NCI-H69 (cell line): ENCODE results near the gene ERG.

ENCODE experiments used
- DNase-seq: peaks from one replicate; lab custom pipeline; 2025; lab: John Stamatoyannopoulos, UW

Gene ERG

DNA sequence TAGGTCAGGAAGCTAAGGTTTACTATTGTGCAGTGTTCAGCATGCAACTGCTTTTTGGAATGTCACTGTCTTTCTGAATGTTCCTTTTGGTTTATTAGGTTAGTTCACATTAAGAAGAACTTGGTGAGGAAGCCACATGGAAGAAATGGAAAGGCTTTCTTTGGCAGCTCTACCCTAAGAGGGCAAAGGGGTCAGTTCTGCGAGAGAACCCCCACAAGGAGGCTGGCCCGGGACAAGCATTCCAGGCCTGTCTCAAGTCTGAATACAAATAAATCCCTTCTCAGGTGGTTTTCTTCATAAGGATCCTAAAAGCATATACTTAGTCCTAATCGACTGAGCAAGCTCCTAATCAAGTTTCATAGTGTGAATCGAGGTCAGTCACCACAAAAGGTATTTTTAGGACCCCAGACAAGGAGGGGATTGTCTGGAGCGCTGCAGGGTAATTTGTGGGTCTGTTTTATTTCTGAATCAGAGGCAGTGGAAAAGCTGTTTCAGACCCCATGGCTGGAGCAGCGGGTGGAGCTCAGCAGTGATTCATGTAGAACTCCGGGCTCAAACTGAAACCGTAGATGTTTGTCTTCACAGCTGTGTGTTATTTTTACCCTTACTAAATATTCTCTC lies 63.3 kb downstream of the ERG start:
- no peak for DNase-seq

DNA sequence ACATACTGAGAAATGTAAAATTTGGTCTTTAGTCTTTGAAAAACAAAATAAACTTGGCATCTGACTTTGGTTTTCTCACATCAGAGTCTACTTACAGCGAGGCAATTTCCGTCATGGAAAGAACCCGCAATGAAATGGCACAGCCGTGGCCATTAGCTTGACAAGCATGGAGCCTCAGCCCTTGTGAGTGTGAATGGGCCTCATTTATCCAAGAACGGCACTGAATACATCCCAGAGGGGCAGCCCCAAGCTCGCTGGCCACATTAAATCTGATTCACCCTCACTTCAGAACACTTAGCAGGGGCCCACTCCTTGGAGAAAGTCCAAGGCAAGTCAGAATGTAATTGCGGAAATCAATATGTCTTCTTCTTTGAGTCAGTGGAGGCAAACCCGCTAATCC lies 64.8 kb downstream of the ERG start:
- DNase-seq, result no peak

DNA sequence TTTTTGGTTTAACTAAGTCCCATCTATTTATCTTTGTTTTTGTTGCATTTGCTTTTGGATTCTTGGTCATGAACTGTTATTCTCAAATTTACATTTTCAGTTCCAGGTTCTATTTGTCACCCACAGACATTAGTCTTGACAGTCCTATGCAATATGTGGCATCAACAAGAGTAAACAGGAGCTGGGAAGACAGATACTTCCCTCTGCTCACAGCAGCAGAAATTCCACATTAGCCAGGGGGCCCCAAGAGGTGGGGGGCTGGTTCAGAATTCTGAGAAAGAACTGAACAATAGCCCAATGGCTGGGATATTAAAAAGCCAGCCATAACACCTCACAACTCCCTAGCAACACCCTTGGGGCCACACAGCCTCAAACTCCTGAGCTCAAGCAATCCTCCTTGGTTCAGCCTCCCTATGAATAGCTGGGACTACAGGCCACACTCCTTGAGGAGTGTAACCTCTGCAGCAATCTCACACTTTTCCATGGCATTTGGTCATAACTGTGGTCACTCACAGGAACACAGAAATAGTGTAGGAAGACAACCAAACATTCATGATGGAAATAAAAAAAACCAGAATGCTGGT lies 67.8 kb downstream of the ERG start:
- no peak for DNase-seq

DNA sequence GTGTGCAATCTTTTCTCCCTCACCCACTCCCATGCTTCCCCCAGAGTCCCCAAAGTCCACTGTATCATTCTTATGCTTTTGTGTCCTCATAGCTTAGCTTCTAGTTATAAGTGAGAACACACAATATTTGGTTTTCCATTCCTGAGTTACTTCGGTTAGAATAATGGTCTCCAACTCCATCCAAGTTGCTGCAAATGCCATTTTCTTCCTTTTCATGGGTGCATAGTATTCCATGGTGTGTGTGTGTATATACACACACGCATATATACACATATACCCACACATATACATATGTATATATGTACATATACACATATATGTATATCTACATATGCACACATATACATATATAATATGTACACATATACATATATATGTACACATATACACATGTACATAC lies 69.3 kb downstream of the ERG start:
- no peak for DNase-seq

DNA sequence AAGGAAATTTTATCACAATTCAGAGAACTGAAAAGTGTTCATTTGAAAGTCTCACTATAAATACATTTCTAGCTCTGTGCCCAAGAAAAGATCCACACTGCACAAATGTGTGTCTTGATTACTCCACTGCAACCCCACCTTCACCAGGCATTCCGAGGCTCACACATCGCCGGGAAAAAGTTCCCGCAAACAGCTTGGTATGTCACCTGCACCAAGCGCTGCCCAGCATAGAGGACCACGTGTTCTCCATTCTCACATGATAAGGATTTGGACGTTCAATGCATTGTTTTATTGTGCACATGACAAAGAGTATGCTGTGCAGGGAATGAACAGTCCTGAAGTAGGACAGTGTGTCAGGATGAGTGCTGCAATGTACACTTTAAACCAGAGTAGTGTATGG lies 70.1 kb downstream of the ERG start:
- DNase-seq, result no peak

DNA sequence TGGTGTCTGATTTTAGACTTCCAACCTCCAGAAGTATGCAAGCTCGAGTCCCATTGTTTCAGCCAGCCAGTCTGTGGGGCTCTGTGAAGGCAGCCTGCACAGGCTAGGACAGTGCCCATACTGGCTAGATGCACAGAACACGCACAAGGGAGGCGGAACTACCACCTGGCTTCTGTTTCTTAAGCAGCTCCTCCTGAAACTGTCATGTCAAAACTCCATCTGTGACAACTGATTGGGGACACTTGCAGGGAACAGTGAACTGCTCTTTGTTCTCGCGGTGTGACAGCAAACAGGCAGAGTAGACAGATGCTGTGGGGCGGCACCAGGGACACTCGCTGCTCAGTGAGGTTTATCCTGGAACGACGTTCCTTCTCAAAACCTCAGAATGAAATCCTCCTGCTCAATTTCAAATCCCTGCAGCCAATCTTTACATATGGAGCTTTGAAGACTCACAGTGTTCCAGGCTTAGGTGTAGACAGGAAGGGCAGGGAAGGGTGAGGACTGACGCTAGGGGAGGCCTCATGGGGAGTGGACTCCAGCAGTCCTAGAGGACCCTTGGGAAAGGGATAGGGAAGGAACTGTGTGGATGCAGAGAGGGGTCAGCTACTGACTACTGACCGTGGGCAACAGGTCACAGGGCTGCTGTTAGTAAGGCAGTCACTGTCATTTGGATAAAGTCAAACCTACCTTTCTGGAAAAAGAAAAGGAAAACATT lies 73.8 kb downstream of the ERG start:
- DNase-seq, result no peak

DNA sequence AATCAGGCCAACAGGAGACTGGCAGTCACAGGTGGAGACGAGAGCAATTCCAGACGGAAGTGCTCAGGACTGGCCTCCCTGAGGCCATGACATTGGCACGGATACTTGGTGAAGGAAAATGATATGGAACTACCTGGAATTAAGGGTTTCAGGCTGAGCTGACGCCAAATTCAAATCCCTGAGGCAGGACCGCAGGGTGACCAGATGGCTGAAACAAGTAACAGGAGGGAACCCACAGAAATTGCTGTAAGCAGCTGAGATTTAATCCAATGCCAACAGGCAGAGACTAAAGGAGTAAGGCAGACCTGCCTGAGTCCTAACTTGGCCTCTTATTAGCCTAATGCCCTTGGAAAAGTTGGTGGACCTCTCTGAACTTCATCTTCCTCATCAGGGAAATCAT lies 76.2 kb downstream of the ERG start:
- no peak for DNase-seq

DNA sequence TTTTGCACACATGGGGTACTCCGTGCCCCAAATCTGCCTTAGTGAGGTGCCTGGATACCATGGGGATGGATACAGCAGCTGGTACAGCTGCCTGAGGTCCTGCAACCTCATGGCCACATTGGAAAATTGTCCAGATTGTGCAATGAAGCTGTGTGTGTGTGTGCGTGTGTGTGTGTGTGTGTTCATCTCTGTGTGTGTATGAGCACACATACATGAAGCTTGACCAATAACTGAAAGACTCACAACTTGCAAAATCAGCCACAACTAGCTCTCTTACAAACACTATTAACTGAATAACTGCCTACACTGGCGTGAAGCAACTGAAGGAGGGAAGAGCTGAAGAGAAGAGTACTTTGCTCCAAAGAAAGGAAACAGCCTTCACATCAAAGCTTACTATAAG lies 78.1 kb downstream of the ERG start:
- DNase-seq, result no peak

DNA sequence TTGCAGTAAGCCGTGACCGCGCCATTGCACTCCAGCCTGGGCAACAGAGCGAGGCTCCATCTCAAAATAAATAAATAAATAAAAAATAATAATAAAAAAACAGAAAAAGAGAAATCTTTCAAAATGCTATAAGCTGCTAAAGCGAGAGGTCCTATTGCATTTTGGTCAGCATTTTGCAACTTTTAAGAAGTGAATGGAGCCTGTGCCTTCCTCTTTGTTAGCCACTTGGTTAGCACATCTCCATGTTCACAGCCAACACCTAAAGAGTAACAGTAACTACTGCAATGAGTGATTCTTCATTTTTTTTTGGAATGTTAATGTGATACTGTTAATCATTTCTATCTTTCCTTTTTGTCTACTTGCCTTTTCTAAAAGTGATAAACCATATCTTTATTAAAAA lies 80.6 kb downstream of the ERG start:
- no peak for DNase-seq

DNA sequence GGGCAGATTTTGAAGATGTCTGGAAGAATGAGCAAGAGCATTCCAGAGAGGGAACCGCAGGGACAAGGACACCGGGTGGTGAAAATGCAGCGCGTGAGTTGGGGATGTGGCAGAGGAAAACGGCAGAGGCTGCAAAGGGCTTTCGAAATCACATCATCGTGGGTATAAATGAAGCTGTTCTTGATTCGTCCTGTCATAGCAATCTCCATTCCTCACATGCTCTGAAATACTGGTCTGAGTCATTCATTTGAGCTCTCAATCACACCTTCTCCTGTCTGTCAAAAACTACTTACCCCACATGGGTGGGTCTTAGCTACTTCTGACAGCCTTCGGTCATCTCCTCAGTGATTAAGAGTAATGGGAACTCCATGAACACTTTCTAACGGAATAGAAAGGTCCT lies 81.5 kb downstream of the ERG start:
- DNase-seq, result no peak

DNA sequence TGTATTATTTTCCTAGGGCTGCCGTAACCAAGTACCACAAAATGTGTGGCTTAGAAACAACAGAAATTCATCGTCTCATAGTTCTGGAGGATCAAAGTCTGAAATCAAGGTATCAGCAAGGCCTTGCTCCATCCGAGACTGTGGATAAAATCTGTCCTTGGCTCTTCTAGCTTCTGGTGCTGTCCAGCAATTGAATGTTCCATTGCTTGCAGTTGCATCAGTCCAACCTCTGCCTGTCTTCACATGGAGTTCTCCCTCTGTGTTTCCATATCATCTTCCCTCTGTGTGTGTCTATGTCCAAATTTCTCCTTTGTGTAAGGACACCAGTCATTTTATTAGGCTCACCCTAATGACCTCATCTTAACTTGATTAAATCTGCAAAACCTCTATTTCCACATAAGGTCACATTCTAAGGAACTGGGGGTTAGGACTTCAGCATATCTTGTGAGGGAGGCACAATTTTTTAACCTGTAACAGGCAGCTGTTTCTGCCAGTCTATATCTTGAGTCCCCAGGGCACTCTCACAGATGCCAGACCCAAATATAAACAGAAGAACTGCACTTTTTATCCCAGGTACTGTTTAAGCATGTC lies 84.2 kb downstream of the ERG start:
- no peak for DNase-seq

DNA sequence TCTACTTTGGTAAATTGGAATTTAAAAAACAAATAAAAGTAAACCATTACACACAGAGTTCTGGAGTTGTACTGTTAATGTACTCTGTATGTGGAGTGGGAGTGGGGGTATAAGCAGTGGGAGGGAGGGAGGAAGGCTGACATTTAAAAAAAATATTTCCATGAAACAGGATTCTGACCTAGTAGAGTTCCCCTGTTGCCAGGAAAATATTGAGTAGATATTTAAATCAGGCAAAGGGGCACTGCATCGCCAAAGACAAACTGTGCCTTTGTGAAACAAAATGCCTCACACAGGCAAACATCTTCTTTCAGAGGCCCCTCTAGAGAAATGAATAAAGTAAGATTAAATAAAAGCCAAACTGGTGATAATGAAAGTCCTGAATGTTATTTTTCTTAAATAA lies 87.8 kb downstream of the ERG start:
- DNase-seq, result no peak

DNA sequence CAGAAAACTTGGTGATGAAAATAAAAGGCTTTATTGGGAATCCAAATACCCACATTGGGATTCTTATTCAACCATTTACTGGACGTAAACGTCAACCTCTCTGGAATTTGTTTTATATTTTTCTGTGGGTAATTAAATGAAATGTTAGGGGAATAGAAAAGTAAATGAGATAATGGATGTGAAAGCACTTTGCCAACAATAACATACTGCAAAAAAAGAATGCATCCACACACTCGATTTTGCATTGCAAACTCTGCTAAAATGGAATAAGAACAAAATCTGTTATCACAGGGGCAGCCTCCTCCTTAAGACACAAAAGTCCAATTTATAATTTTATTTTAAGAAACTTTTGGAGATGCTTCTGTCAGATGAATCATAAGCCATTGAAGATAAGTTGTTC lies 88.4 kb downstream of the ERG start:
- DNase-seq, result no peak

DNA sequence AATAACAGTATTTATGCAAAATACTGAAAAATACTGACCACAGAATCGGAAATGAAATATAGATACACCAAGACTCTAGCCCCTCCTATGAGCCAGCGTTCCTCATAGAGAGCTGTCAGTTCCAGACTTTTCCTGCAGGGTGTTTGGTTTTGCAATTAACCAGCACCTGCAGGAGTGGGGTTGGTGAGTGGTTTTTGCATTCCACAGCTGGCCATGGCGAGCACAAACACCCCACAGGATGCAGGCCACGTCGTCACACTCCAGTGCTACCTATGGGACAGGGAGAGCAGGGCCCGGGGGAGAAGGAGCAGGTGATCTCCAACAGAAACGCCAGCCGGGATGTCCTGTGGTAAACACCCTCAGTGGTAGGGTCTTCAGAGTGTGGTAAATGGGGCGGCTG lies 94.1 kb downstream of the ERG start:
- DNase-seq, result no peak

DNA sequence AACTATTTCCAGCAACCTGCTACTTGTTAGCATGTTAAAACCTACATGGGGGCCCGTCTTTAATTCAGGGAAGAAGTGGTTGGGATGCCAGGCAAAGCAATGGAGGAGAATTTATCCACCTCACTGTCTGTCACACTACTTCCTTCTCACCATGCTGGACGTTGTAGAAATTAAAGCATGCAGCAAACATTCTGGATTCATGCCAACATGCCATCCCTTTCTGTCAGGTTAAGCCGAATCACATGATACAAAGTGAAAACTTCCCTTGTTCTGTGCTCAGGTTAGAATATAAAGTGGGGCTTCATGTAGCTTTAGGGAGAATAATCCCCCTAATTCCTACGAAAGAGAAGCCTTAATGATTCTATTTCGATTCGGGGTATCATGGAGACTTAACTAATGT lies 95.5 kb downstream of the ERG start:
- DNase-seq, result no peak

DNA sequence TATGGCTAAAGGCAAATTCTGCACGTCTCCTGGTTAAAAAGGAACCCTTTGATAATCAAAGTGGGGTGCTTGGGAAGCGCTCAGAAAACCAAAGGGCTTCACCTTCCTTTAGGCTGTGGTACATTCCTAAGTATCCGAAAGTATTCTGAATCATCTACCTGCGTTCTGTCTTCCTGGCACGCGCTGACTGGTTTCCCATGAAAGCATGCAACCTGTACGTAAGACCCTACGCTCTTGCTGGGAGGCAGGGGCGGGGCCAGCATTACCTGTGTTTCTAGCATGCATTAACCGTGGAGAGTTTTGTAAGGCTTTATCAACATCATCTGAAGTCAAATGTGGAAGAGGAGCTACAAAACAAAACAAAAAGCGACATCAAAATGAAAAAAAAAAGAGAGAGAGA lies 96.0 kb downstream of the ERG start:
- no peak for DNase-seq

DNA sequence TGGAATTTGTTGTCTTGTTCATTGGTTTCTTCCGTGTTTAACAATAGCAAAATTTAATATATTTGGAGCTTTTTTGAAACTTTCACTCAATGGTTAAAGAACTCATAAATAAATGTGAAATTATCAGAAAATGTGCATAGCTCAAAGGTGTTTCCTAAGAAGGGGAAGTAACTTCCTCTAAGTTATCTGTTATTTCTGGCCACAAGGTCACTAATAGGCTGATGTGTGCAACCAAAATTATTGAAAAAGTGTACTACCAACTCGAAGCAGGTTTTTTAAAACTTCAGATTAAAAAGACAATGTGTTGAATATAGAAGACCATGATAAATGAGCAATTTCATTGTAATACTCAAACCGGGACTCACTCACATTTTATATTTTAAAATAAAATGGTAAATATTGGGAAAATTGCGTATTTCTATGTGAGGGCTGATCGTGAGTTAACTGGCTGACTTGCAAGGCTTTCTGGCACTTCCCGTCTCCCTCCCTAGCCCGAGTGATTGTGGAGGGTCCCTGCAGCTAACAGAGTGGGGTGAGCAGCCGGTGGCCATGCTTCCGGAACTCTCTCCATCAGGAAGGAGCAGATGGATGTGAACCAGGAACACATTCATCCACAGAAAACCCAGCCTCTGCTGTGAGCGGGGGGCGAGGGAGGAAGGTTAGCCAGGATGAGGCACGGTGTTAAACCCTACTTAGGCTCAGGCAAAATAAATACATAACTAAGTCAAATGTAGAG lies 96.9 kb downstream of the ERG start:
- no peak for DNase-seq

DNA sequence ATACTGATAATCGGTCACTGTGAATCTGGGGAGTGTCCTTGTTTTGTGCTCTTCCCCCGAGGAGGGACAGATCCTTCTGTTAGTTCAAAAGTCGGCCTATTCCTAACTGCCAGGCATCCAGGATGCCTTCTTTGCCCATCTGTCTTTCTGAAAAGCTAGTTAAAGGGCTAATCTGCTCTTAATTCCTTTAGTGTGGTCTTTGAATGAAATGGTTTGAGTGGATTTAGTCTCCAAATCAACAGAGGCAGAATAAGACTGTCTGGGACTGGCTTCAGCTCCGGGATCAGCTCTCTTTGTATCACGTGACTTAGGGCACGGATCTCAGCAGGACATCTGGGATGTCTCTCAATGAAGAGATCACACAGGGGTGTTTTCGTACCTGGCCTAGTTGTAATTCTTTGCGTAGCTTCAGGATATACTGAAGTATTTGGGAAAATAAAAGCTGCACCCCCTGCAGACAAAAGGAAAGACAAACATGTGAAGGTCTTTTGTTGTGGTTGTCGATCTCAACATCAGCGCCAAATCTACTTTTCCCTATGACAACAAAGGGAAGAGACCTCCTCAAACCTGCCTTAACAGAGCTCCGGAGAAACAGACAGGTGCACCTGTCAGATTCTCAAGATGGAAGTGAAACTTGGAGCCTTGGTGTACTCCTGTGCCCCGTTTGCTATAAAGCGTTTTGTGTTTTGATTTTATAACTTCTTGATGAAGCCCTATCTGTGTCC lies 97.9 kb downstream of the ERG start:
- no peak for DNase-seq

DNA sequence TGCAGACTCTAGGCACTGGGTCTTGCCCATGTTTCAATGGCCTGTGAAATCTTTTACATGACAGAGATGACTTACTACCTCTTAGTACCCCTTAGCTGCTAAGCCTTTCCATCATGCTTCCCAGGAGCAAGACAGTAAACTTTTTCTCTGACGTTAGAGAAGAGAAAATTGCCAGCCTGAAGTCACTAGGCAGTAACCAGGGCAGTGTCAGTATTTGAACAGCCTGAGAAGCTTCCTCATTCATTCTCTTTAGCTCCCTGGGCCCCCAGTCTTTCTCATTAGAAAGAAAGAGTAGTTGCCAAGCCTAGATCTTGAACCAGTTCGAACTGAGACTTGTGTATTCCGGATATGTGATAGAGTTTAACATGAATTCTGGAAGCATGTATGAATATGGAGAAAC lies 99.2 kb downstream of the ERG start:
- no peak for DNase-seq

DNA sequence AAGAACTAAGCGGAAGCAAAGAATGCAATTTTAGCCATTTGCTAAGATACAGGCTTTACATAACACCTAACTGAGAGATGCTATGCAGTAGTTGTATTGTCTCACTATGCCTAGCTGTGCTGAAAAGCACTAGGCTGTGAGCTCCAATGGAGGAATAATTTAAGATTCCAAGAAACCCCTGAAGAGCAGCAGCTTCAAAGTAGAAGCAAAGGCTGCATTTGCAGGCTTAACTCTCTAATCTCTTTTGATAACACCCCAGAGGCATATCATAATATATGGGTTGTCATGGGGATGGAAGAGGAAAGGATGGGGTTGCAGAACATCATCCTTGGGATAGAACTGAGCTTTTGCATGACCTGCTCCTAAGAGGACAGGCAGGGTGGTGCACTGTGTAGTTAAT lies 102.0 kb downstream of the ERG start:
- no peak for DNase-seq

DNA sequence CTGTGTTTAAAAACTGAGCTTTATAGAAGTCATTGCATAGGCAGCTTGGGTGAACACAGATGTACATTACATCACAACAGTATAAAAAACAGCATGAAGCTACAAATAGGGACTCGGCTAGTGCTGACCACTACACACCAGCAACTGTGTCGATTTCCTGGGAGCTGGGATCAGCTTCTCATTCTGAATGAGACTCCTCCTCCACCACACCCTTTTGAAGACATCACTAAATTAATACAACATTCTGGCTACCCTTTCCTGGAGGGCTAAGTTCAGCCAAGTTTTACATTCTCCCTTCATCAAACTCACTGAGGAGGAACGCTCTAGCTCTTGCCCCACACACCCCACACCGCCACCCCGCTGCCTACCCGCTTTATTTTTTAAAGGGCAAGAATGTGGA lies 102.7 kb downstream of the ERG start:
- no peak for DNase-seq

DNA sequence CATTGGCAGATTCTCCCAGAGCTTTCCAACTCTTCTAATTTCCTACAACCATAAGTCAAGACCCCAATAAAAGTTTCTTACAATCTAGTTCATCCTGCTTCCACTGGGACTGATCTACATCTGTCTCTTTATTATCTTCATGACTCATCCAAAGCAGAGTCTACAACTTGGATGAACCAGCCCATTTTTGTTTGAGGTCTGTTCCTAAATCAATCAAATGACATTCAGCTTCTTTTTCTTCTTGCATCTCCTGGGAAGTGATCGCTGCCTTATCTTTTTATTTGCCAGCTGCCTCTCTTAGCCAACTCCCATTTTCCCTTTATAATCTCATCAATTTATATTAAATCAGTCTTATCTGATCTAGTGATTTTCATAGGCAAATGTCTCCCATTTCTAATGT lies 105.6 kb downstream of the ERG start:
- no peak for DNase-seq
